Psoas muscle (tissue), 8 donors: Measurements from ENCODE around the gene BORCS6. TPM values are rescaled to one million over a fixed set of nuclear protein-coding genes. Genes with fewer than 3 reads are reported as not detected.

ENCODE experiments used
- ATAC-seq, 4 donors: fragments of 200-7000 bp; cut with Tn5 transposase; one replicate each; pipeline ENCODE4 v1.9.1; 2020; ENCODE audit warnings: moderate library complexity in 3 of 4, mild to moderate bottlenecking in 2 of 4
- DNase-seq, 2 donors: peaks; one replicate each; pipeline ENCODE4 v3.0.0-alpha.2; 2020
- H3K27ac ChIP-seq: fragments of 200-600 bp; one replicate; pipeline ENCODE4 v1.8.0; 2022
- H3K27me3 ChIP-seq, 3 donors: fragments of 200-600 bp in 1 of 3; one replicate each; pipeline versions ENCODE4 v1.6.1 to v1.8.0; 2013 to 2022; ENCODE audit warnings: low read length in 2 of 3, mild to moderate bottlenecking in 2 of 3, moderate library complexity in 1 of 3; ENCODE audit not compliant: insufficient read depth in 3 of 3
- H3K36me3 ChIP-seq, 2 donors: fragments of 200-600 bp in 1 of 2; one replicate each; pipeline versions ENCODE4 v1.6.1 to v1.8.0; 2013 to 2022; ENCODE audit warnings: low read depth in 1 of 2, mild to moderate bottlenecking in 1 of 2, moderate library complexity in 1 of 2; ENCODE audit not compliant: insufficient read depth in 1 of 2
- H3K4me1 ChIP-seq: fragments of 200-600 bp; one replicate; pipeline ENCODE4 v1.8.0; 2022
- H3K4me3 ChIP-seq: fragments of 200-600 bp; one replicate; pipeline ENCODE4 v1.8.0; 2022; ENCODE audit warnings: mild to moderate bottlenecking
- H3K9me3 ChIP-seq: fragments of 200-600 bp; one replicate; pipeline ENCODE4 v1.8.0; 2022
- WGBS, 3 donors: extraction: QIAGEN DNeasy Blood & Tissue Kit; methylation state at CpG; one replicate each; pipeline versions ENCODE4 v1.1.6 to v1.1.7; 2013; 5-methylcytosine and 5-hydroxymethylcytosine counted together
- intact Hi-C, 2 donors: fragments of 100-400 bp; cut with DNase I; formaldehyde crosslinking; loops; one replicate each; pipeline versions ENCODE4 v1.11.0 to v1.14.2; 2022
- polyA plus RNA-seq, 3 donors: library from polyadenylated mRNA; stranded (reverse); fragments of 200-250 nt; gene quantifications; one replicate each; pipeline ENCODE4 v1.2.3, GENCODE V29; 2013
- total RNA-seq, 4 donors: library from RNA; stranded (reverse); fragmentation: NEBNext Ultra II Directional in 2 of 4; extraction: Animal tissue kit (Norgen Biotek cat#: 25700) in 2 of 4; gene quantifications; one replicate each; pipeline versions ENCODE4 v1.2.1 to v1.2.4, GENCODE V29; 2021 to 2023
- TF ChIP-seq, protein P1 (sequence below): fragments of 200-600 bp; IDR thresholded peaks from one replicate; pipeline ENCODE4 v1.8.0; 2022; ENCODE audit warnings: antibody characterized with exemption
- donor health status: healthy with polysubstance abuse.
- donor health status: DM: no; HTN: no; CAD: no; lungs with moderate emphysema.
- donor health status: Bipolar disorder and iron deficiency.
- donor health status: healthy.
- donor health status: DM: yes; HTN: yes; CAD: no.
- donor health status: DM: no; HTN: no; CAD: no.
- donor health status: DM: no; HTN: no; CAD: no.
- donor health status: DM: yes; HTN: yes; CAD: no.

The BORCS6 gene
- total and polyA plus RNA-seq, 7 donors, result 8.8 to 19.3 (median 11.2) TPM

DNA sequence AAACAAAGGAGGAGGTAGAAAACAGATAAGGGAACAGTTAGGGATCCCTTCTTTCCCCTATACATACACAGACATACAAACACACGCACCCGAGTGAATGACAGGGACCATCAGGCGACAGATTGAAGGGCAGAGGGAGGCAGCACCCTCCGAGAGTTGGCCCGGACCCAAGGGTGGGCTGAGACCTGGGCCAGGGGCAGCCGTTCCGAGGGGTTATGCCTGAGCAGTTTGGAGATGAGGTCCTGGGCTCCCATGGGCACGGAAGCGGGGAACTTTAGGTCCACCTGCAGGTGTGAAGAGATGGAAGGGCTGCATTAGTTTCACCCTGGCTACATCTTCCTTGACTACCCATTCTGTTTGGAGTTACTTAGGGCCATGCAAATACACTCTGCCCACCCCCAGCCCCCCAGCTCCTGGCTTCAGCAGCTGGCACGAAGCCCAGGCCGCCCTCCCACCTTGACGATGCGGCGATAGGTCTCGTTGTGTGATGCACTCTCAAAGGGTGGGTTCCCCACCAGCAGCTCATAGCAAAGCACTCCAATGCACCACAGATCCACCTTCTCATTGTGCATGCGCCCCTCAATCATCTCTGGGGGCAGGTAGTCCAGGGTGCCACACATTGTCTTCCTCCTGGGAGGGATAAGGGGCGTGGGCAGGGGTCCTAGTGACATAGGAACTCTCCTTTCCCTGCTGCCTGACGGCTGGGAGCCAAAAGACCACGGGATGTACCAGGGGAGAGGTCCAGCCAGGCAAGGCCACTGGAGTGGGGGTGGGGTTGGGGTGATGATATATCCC lies 15.0 kb upstream of the BORCS6 start:
- no peak for DNase-seq
- Histone ChIP-seq H3K27me3 (no peaks in the 10 kb centered on the region), H3K4me3 (no peak overlapping the region), H3K36me3 (no peaks in the 10 kb centered on the region), H3K27ac (no peak overlapping the region), H3K9me3 (no peaks in the 10 kb centered on the region), H3K4me1 (peaks cover 4% of the 10 kb centered on the region)
- no peak for ATAC-seq
- intact Hi-C loops, result no loop called here
- TF ChIP-seq, protein P1, sequence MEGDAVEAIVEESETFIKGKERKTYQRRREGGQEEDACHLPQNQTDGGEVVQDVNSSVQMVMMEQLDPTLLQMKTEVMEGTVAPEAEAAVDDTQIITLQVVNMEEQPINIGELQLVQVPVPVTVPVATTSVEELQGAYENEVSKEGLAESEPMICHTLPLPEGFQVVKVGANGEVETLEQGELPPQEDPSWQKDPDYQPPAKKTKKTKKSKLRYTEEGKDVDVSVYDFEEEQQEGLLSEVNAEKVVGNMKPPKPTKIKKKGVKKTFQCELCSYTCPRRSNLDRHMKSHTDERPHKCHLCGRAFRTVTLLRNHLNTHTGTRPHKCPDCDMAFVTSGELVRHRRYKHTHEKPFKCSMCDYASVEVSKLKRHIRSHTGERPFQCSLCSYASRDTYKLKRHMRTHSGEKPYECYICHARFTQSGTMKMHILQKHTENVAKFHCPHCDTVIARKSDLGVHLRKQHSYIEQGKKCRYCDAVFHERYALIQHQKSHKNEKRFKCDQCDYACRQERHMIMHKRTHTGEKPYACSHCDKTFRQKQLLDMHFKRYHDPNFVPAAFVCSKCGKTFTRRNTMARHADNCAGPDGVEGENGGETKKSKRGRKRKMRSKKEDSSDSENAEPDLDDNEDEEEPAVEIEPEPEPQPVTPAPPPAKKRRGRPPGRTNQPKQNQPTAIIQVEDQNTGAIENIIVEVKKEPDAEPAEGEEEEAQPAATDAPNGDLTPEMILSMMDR, result no peak
- WGBS, 3 donors, result 84 to 88% (median 86%) methylated on average over 19 of the region's 19 CpGs

DNA sequence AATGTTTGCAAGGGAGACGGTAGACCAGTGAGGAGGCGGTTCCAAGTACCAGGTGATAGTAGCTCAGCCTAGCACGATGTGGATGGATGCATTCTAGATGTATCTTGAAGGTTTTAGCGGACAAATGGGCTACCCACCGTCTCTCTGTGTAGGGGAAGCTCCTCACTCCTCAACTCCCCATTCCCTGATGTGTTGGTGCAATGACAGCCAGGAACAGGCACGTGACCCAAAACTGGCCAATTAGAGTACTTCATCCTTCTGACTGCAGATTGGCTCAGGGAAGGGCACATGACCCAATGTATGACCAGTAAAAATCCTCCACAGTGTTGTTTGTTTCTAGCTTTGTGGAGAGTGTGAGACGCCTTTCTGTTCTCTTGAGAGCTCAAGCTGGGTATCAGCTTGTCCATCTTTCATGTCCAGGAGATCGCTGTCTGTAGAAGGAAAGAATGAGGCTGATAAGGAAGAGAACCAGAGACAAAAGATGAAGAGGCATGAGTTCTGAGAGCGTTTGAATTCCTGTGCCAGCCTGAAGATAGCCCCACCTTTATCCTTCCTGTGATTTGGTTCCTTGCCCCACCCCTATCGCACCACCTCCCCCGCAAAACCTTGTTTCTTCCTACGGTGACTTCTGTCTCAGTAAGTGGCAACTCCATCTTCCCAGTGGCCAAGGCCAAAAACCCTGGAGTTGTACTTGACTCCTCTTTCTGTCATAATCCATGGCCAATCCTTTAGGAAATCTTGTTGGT lies 2.3 kb upstream of the BORCS6 start:
- Histone ChIP-seq H3K9me3 (no peaks in the 10 kb centered on the region), H3K4me1 (peaks cover 22% of the 10 kb centered on the region), H3K27ac (peak overlapping the region; percentile 83), H3K27me3 (no peaks in the 10 kb centered on the region), H3K36me3 (no peaks in the 10 kb centered on the region), H3K4me3 (peak overlapping the region; percentile 63)
- DNase-seq (peak; percentile 75 to 85), ATAC-seq (peak; percentile 55 to 69 (median 62))
- intact Hi-C loops, result no loop called here
- TF ChIP-seq, protein P1, result no peak
- whole genome bisulfite sequencing, 3 donors, result 9 to 13% (median 10%) methylated on average over 12 of the region's 12 CpGs

DNA sequence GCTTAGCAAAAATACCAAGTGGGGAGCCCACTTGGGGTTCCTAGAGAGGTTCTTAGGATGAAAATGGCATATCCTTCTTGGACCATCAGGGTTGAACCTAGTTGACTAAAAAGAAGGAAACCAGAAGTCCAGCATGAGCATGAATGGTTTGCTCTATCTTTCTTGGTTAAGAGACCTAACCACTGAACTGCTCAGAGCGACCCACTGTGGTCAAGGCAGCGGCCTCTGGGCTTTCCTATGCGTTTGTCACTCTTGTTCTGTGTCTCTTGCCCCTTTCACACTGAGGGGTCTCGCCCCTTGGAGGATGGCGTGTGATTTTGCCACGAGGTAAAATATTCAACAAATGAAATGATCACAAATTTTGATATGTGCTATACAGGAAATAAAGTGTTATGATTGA lies 526 bp upstream of the BORCS6 start:
- Histone ChIP-seq H3K9me3 (no peaks in the 10 kb centered on the region), H3K4me3 (peak overlapping the region; percentile 93), H3K36me3 (no peaks in the 10 kb centered on the region), H3K27me3 (no peaks in the 10 kb centered on the region), H3K4me1 (peaks cover 22% of the 10 kb centered on the region), H3K27ac (peak overlapping the region; percentile 96)
- TF ChIP-seq, protein P1, result no peak
- 41 to 44% (median 42%) methylated on average over 6 of the region's 6 CpGs for WGBS, 3 donors
- DNase-seq (no peak), ATAC-seq (no peak)
- intact Hi-C loops, result loop anchor here in 1 of 2 donors (2.0 kb wide), 1 partner anchor 58 kb away; the partner anchor contains the start of genes CTC1 and PFAS

DNA sequence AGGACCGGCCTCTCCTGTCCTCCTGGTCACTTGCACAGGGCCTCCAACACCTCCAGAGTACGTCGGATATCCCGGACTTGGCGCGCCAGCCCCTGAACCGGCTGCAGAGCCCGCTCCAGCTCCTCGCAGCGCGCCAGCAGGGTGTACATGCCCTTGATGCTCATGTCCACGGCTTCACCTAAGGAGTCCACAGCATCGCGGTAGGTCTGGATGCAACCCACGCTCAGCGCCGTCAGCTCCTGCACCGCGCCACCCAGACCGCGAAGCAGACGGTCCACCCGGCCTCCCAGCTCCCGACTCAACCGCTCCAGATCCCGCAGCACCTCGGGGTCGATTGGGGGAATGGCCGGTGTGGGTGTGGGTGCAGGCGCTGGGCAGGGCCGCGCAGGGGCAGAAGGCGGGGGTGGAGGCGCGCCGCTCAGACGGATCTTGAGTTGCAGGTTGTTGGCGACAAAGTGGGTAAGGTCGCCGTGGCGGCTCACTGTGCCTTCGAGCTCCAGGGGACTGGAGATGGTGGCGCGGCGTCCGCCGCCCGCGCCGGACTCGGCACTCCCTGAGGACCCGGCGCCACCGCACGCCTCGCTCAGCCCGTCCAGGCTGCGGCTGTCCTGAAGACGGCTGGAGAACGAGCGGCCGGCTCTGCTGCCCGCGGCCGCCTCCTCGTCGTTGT lies 804 bp downstream of the BORCS6 start:
- intact Hi-C loops, result no loop called here
- Histone ChIP-seq H3K9me3 (no peaks in the 10 kb centered on the region), H3K27ac (peak overlapping the region; percentile 96), H3K36me3 (no peaks in the 10 kb centered on the region), H3K4me3 (peak overlapping the region; percentile 93), H3K4me1 (peaks cover 22% of the 10 kb centered on the region), H3K27me3 (no peaks in the 10 kb centered on the region)
- 4 to 9% (median 5%) methylated on average over 49 to 67 of the region's 67 CpGs for WGBS, 3 donors
- DNase-seq (no peak), ATAC-seq (no peak)
- TF ChIP-seq, protein P1, result no peak
